M059J (cell line): ENCODE data around the gene MASP2. TPM values are rescaled to one million over a fixed set of nuclear protein-coding genes. Genes with fewer than 3 reads are reported as not detected.

Source experiments
- DNase-seq: peaks from one replicate; pipeline ENCODE4 v3.0.0-alpha.2; 2012; ENCODE audit warnings: low read depth
- total RNA-seq: library from RNA; depleted of rRNA; stranded (reverse); fragments of >200 nt; shearing (Covaris generic); gene quantifications from 2 replicates; pipeline ENCODE4 v1.2.3, GENCODE V29; 2014; rRNA removed

MASP2 gene
- total RNA-seq, 1 experiment from 2014 or later, result not detected

GRCh38 chr1:10990828-10991227, 56.2 kb downstream of the MASP2 start:
- no peak for DNase-seq

DNA sequence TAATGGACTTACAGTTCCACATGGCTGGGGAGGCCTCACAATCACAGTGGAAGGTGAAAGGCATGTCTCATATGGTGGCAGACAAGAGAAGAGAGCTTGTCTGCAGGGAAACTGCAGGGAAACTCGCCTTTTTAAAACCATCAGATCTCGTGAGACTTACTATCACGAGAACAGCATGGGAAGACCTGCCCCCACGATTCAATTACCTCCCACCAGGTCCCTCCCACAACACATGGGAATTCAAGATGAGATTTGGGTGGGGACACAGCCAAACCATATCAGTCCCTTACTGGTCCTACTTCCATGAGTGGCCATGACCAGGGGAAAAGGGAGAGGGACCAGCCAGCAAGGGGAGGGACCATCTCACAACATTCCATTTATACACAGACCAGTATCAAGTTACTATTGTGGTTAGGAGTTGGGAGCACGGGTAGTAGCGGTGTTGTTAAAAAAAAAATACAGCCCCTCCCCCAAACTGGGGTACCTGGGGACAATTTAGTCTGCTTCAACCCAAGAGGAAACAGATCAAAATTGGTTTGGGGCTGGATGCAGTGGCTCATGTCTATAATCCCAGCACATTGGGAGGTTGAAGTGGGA, 57.0 kb downstream of the MASP2 start:
- peak; percentile 58 for DNase-seq

- DNase-seq, result no peak
Measured at GRCh38 chr1:10989095-10989494, 57.9 kb downstream of the MASP2 start.

- DNase-seq, result no peak
Measured at GRCh38 chr1:10987840-10988417, 59.1 kb downstream of the MASP2 start.

DNA sequence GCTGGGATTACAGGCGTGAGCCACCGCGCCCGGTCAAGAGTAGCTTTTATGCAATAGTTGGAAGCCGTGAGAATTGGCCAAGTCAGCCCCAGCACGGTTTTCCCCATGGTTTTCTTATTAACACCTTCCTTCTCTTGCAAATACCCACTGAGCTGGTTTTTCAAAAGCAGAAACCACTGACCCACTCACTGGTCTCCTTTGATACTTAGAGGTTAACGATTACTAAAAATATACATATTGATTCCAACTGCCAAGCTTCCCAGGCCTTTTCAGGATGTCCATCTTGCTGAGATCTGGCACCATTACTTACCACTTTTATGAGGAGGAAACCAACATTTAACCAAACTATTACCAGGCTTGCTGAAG, 60.5 kb downstream of the MASP2 start:
- DNase-seq, result no peak

- peak; percentile 30 for DNase-seq
Measured at GRCh38 chr1:10980841-10981727, 66.0 kb downstream of the MASP2 start.

GRCh38 chr1:10980094-10980577, 66.9 kb downstream of the MASP2 start:
- DNase-seq, result peak; percentile 92

DNA sequence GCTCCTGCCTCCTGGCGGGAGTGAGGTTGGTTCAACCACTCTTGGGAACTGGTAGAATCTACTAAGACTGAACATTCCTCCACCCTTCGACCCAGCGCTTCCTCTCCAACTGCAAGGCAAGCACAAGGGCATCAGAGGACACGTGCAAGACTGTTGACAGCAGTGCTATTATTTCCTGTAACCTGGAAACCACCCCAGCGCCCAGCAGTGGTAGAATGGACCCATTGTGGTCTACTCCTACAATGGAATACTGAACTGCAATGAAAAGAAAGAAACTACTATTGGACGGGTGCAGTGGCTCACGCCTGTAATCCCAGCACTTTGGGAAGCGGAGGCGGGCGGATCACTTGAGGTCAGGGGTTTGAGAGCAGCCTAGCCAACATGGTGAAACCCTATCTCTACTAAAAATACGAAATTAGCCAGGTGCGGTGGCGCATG, 67.5 kb downstream of the MASP2 start:
- DNase-seq, result peak; percentile 83

DNA sequence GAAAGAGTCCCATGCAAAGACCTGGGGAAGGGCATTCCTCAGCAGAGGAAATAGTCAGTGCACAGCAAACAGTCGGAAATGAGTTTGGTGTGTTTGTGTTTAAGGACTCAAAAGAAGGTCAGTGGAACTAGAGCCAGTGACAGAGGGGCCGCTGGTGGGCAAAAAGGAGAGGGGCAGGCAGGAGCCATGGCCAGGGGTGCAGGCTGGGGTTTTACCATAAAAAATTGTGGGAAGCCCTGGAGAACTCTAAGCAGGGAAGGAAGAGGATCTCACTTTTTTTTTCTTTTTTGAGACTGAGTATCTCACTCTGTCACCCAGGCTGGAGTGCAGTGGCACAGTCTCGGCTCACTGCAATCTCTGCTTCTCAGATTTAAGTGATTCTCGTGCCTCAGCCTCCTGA, 68.3 kb downstream of the MASP2 start:
- no peak for DNase-seq

Other genes starting within 250 kb of the MASP2 start
- 70.2 and 106 TPM in 2 replicates for gene TARDBP, start 34.6 kb downstream of the MASP2 start, total RNA-seq
- 26.0 and 83.2 TPM in 2 replicates for gene SRM, start 12.8 kb upstream of the MASP2 start, total RNA-seq
- 57.0 and 68.4 TPM in 2 replicates for gene EXOSC10, start 52.6 kb upstream of the MASP2 start, total RNA-seq
- 0.12 and 0.22 TPM in 2 replicates for gene ANGPTL7, start 142.1 kb upstream of the MASP2 start, total RNA-seq
- gene MTOR, start 215.3 kb upstream of the MASP2 start, total RNA-seq, result 27.6 and 46.6 TPM in 2 replicates
- gene UBIAD1, start 226.0 kb upstream of the MASP2 start, total RNA-seq, result 9.5 and 11.0 TPM in 2 replicates